GM18502 (cell line): ENCODE measurements around the gene RSRC2.
"Not testable (repeated sequence)": the region's sequence is repeated elsewhere in the genome, so short reads cannot be mapped to it uniquely, and the experiment has no call there.

ENCODE experiments used
- ATAC-seq: cut with Tn5 transposase; IDR thresholded peaks from one replicate; pipeline ENCODE4 v1.9.1; 2021; ENCODE audit warnings: mild to moderate bottlenecking; ENCODE audit not compliant: unreplicated experiment, poor library complexity

RSRC2 gene

DNA sequence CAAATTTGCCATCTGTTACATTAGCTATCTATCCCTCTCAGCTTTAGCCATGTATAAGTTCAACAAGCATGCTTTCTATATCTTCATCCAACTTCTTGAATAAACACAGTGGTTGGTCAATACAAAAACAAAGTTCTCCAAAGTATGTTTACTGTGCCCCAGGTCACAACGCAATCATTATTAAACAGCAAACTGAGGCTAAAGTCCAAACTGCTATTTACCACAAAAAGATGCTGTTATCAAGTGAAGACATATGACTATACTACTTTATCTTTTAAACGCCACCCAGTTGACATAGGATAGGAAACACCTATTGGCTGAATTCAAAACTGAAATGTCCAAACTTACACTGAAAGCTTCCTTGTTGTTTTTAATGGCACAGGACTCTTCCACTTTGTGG is 37.7 kb downstream of the RSRC2 start:
- no peak for ATAC-seq

DNA sequence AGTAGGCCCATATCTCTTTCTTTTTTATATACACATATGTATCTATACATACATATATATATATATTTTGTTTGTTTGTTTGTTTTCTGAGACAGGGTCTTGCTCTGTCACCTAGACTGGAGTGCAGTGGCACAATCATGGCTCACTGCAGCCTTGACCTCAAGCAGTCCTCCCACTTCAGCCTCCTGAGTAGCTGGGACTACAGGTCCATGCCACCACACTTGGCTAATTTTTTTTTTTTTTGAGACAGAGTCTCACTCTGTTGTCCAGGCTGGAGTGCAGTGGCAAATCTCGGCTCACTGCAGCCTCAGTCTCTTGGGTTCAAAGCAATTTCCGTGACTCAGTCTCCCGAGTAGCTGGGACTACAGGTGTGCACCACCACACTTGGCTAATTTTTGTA is 38.9 kb downstream of the RSRC2 start:
- not testable (repeated sequence) for ATAC-seq

DNA sequence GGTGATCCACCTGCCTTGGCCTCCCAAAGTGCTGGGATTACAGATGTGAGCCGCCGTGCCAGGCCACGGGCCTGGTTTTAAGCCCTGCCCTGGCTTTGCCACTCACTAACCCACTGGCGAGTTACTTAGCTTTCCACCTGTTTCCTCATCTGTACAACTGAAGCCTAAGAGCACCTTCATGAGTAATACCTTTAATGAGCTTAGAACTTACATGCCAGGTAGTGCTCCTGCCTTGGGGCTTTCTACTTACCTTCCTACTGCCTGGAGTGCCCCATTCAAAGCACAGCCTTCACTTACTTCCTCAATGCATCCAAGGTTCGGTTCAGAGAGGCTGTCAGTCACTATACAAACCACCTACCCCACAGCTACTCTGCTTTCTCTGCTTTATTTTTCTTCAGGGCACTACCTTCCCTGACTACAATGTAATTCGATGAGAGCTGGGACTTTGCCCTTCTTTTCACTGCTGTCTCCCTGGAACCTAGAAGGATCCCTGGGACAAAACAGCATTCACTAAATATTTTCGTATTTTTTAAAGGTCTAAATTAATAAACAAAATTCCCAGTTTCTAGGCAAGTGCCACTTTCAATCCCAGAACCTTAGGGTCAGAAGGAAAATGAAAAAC is 39.8 kb downstream of the RSRC2 start:
- no peak for ATAC-seq

DNA sequence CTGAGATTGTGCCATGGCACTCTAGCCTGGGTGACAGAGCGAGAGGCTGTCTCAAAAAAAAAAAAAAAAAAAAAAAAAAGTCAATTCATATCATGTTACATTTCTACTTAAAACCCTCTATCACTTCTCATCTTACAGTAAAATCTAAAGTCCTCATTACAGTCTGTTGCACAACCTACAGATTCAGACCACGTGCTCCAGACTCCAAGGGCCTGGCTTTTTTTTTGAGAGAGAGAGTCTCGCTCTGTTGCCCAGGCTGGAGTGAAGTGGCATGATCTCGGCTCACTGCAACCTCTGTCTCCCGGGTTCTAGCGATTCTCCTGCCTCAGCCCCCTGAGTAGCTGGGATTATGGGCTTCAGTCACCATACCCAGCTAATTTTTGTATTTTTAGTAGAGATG is 40.4 kb downstream of the RSRC2 start:
- not testable (repeated sequence) for ATAC-seq

DNA sequence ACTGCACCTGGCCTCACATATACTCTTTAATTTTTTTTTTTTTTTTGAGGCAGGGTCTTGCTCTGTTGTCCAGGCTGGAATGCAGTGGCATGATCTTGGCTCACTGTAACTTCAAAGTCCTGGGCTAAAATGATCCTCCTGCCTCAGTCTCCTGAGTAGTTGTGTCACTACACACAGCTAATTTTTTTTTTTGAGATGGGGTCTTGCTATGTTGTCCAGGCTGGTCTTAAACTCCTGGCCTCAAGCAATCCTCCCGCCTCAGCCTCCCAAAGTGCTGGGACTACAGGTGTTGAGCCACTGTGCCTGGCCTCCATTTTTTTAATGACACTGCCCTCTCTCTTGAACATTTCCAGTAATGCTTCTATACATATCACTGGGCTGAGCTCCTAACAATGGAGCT is 42.4 kb downstream of the RSRC2 start:
- not testable (repeated sequence) for ATAC-seq

DNA sequence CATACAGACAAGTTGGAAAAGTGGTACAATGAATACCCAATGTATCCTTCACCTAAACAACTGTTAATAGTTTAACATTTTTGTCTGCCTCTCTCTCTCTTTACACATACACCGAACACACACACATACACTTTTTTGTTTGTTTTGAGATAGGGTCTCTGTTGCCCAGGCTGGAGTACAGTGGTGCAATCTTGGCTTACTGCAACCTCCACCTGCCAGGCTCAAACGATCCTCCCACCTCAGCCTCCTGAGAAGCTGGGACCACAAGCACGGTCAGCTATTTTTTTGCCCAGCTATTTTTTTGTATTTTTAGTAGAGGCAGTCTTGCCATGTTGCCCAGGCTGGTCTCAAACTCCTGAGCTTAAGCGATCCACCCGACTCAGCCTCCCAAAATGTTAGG is 42.8 kb downstream of the RSRC2 start:
- ATAC-seq = no peak

DNA sequence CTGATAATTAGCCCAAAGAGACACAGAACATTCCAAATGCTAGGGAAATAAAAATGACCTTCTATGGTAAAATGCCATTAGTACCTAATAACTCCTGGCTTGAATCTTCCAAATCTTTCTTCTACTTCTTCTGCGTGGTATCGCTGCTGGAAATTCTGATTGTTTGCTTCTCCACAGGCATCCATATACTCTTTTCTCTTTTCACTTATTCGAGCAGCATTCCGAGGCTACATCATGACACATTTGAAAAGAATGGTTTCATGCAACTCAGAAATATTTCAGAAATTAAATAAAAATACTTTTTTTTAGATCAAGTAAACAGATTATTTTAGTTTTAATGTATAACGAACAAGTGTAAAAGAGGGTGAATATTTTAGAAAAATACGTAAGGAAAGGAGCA is 44.9 kb downstream of the RSRC2 start:
- ATAC-seq = no peak

DNA sequence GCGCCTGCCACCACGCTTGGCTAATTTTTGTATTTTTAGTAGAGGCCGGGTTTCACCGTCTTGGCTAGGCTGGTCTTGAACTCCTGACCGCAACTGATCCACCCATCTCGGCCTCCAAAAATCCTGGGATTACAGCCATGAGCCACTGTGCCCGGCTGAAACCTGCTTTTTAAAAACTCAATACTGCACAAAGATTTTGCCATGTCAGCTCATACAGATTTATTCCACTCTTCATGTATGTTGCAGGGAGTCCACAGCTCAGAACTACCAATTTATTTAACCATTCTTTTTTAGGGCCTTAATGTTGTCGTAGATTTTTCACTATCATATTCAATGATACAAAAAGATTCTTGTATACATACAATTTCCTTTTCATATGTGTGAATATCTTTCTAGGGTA is 46.0 kb downstream of the RSRC2 start:
- no peak for ATAC-seq

DNA sequence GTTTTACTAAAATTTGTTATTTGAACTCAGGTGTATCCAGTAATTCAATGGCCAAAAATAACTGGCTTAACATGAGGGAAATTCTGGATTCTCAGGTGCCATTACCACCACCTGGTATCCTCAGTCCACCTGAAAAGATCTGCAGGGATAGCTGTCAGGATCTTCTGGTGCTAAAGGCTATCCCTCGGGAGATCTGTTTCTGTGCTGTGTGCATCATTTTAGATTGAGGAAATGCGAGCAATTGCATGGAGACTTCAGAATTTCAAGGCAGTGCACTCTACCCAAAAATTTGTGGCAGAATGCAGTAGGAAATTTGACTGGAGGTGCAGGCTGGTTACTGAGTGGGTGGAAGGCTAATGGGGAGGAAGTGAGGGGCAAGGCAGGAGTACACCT is 52.4 kb downstream of the RSRC2 start:
- ATAC-seq = no peak

DNA sequence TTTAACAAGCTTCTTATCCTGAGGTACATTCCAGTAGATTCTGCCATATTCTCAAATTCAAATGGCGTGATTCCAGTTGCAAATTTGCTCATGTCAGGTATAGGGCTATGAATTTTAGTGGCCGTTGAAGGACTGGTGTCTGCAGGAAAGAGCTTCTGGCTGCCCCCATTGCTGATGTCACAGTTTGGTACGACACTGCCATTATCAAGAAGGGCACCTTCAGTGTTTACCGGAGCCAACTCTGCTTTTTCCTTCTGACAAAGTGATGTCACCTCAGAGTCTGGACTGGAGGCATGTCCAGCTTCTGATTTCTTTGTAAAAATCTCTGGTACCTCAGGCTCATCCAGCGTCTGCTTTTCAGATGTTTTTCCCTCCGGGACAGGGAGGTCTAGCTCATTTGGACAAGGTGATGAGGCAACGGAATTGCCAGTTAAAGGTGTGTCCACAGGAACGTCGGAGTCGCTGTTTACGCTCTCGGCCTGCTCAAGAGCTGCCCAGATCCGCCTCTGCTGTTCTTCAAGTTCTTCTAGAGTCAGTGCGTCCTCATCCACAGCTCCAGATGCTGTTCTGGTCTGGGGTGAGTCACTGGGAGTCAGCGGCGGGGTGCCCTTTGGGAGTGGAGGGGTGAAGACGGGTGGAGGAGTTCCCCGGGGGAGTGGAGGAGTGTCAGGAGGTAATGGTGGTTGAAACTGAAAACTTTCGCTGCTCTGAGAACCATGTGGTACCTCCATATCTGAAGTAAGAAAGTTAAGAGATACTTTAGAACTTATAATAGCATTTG is 53.0 kb downstream of the RSRC2 start:
- no peak for ATAC-seq

DNA sequence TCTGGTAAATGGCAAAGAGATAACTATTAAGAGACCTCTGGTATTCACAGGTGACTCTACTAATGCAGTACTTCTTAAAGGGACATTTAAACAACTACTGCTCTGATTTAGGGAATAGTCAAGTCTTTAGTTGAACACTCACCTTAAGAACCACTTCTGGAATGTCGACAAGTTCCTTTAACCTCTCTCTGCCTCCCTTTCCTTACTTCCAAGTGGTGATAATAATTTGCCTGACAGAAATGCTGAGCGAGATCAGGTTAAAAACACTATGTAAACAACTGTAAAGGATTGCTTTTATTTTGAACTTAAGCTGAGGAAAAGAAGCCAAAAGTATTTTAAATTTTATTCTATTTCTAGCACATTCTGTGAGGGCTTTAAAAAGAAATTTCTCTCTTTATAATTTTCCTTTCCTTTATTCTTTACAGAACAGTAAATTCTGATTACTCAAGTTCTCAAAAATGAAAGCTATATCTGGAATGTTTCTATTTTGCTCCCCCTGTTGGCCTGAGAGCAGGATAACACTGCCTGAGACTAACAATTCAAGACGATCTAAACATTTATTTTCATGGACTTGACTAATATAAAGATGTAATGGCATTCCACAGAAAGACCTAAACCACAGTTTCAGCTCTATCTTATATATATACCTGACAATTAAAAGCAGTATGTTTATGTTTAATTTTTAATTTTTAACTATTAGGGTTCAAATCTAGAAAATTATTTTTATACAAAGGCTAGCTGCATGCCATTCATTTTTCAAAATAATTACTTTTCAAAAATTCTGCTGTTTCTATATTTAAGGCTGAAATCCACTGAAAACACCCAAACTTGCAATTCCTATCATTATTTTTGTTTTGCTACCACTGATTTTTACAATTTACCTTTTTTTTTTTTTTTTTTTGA is 55.2 kb downstream of the RSRC2 start:
- ATAC-seq = no peak

DNA sequence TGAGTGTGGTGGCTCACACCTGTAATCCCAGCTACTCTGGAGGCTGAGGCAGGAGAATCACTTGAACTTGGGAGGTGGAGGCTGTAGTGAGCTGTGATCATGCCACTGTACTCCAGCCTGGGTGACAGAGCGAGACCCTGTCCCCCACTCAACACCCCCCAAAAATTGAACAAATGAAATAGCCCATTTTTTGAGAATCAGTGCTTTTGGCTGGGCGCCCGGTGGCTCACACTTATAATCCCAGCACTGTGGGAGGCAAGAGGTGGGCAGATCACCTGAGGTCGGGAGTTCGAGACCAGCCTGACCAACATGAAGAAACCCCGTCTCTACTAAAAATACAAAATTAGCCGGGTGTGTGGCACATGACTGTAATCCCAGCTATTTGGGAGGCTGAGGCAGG is 56.2 kb downstream of the RSRC2 start:
- ATAC-seq = not testable (repeated sequence)

DNA sequence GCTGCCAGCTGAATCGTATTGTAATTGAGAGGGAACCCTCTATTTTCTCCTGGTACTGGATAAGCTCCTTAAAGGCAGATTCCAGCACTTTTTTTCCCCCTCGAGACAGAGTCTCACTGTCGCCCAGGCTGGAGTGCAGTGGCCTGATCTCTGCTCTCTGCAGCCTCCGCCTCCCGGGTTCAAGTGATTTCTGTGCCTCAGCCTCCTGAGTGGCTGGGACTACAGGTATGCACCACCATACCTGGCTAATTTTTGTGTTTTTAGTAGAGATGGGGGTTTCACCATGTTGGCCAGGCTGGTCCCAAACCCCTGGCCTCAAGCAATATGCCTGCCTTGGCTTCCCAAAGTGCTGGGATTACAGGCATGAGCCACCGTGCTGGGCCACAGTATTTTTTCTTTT is 56.9 kb downstream of the RSRC2 start:
- not testable (repeated sequence) for ATAC-seq

DNA sequence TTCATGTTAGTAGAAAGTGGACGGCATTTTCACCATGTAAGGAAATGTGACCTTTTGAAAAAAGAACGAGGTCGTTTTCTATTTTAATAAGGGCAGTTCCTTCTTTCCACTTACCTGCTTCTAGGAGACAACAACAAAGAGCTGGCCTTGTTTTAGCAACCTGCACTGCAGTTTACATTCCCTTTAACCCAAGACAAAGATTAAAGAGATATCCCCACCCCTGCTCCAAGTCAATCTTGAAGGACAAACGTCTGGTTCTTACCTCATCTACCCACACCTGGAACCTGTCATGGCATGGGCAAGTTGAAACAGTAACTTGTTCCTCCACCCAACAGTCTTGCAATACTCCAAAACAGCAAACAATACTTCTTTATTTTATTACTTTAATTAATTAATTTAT is 58.8 kb downstream of the RSRC2 start:
- no peak for ATAC-seq

DNA sequence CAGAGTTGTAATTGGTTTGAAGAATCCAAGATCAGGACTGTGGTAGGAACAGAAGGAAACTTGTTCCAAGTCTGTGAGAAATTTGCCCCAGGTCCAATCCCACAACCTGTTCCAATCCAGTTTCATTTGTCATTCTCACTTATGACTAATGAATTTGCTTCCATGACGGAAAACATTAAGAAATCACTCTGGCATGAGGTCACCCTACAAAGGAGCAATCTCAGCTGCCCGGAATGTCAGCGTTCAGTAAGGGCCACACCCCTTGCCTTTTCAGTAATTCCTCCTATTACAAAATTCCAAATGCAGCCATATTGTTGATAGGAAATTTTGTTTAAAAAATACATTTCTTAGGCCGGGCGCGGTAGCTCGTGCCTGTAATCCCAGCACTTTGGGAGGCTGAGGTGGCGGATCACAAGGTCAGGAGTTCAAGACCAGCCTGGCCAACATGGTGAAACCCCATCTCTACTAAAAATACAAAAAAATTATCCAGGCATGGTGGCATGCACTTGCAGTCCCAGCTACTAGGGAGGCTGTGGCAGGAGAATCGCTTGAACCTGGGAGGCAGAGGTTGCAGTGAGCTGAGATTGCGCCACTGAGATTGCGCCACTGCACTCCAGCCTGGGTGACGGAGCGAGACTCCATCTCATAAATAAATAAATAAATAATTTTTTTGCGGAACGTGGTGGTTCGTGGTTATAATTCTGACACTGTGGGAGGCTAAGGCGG is 62.3 kb downstream of the RSRC2 start:
- ATAC-seq = not testable (repeated sequence)

DNA sequence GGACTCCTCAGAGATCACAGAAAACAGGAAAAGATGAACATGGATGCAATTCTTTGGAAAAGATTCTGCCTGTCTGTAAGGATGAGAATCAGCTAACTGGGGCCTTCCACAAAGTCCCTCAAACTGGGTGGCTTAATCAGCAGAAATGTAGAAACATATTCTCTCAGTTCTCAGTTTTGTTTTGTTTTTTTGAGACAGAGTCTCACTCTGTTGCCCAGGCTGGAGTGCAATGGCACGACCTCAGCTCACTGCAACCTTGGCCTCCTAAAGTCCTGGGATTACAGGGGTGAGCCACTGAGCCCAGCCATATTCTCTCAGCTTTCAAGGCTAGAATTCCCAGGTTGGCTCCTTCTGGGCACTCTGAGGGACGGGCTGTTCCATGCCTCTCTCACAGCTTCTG is 66.1 kb downstream of the RSRC2 start:
- ATAC-seq = no peak

DNA sequence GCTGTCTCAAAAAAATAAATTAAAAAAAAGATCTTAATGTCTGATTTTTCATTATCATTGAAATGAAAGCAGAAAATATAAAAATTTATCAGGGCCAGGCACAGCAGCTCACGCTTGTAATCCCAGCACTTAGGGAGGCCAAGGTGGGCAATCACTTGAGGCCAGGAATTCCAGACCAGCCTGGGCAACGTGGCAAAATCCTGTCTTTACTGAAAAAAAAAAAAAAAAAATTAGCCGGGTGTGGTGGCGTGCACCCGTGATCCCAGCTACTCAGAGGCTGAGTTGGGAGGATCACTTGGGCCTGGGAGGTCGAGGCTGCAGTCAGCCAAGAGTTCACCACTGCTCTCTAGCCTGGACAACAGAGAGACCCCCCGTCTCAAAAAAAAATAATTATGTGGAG is 66.7 kb downstream of the RSRC2 start:
- no peak for ATAC-seq

DNA sequence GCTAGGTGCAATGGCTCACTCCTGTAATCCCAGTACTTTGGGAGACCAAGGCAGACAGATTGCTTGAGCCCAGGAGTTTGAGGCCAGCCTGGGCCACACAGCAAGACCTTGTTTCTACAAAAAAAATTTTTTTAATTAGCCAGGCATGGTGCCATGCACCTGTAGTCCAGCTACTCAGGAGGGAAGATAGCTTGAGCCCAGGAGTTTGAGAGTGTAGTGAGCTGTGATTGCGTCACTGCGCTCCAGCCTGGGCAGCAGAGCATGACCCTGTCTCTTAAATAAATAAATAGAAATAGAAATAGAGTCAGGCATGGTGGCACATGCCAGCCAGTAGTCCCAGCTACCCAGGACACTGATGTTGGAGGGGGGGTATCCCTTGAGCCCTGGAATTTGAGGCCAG is 67.5 kb downstream of the RSRC2 start:
- ATAC-seq = no peak

DNA sequence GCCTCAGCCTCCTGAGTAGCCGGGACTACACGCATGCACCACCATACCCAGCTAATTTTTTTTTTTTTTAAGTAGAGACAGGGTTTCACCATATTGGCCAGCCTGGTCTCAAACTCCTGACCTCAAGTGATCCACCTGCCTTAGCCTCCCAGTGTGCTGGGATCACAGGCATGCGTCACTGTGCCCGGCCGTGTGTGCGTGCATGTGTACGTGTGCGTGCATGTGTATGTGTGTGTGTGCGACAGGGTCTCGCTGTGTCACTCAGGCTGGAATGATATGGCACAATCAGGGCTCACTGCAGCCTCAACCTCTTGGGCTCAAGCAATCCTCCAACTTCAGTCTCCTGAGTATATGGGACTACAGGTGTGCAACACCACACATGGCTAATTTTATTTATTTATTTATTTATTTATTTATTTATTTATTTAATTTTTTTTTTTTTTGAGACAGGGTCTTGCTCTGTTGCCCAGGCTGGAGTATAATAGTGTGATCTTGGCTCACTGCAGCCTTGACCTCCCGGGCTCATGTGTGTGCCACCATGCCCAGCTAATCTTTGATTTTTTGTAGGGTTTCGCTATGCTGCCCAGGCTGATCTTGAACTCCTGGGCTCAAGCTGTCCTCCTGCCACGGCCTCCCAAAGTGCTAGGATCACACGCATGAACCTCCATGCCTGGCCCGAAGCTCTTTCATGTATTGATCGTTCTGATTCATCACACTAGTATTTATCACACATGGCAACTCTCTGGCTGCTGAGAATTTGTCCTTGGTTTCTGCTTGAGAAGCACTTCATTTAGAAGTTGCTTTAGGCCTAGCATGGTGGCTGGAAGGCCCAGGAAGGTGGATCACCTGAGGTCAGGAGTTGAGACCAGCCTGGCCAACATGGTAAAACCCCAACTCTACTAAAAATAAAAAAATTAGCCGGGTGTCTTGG is 68.4 kb downstream of the RSRC2 start:
- ATAC-seq = no peak
